ENCODE measurements around the gene HHIPL2.

The HHIPL2 gene

Small RNA genes within 50 kb of the gene (small RNA-seq; reads per million reads assigned to genes)
- 0 reads per million in 2 experiments for gene RNU6-791P

All from SK-N-DZ (cell line).